ENCODE results near the gene TRA2A. TPM values are rescaled to one million over a fixed set of nuclear protein-coding genes. Genes with fewer than 3 reads are reported as not detected.

TRA2A gene
- total RNA-seq, 1 experiment from 2014 or later, result 169 TPM

DNA sequence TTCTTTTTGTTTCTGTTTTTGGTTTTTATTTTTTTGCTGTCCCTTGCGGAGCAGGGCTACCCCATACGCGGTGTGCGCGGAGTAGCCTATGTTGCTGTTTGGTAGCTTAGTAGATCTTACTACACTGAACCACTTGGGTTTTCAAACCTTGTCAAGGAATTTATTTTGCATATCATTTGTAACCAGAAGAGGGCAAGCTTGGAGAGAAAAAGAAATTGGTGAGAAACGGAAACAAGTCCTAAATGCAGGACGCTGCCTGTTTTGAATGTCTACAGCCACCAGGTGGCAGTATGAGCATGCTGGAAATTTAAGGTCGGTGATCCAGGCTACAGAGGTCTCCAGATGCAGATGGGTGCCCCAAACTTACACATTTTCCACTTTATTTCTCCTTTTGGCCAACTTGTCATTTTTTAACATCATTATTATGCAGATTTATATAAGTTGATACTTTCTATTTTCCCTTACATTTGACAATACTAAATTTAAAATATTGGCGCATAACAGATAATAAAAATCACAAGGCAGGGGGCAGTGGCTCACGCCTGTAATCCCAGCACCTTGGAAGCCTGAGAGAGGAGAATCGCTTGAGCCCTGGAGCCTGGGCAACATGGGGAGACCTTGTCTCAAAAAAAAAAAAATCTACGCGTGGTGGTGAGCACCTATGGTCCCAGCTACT lies 15.3 kb upstream of the TRA2A start:
- H3K27ac ChIP-seq (ENCODE audit: insufficient read length, low read depth, low read length), result no peak overlapping the region
- no peaks in the 10 kb centered on the region for H3K4me1 ChIP-seq (ENCODE audit: insufficient read depth, low read length)
- H4K5ac ChIP-seq (ENCODE audit: insufficient read length, low read depth, low read length), result no peak overlapping the region
- H3K79me1 ChIP-seq (ENCODE audit: insufficient read depth, low read depth, low read length, poor library complexity, severe bottlenecking), result no peaks in the 10 kb centered on the region
- H3K23ac ChIP-seq (ENCODE audit: insufficient read length, low read depth, low read length), result no peak overlapping the region
- H3K18ac ChIP-seq (ENCODE audit: insufficient read length, low read depth, low read length), result no peak overlapping the region
- Mint-ChIP-seq H3K36me3 (ENCODE audit: insufficient read depth in 1 of 3, low read depth in 3 of 3) (no peaks in the 10 kb centered on the region), H3K27ac (no peak overlapping the region; a peak in 1 of 7 replicates), H3K4me1 (peaks cover 0 to 2% of the 10 kb centered on the region in 2 experiments; a peak in 2 of 4 replicates), H3K9me3 (peaks cover 0 to 8% of the 10 kb centered on the region in 2 experiments; a peak in 1 of 5 replicates), H3K27me3 (ENCODE audit: low read depth) (no peaks in the 10 kb centered on the region; the same call in 1 of the 2 replicates), H3K4me3 (no peak overlapping the region)
- H3K79me2 ChIP-seq (ENCODE audit: insufficient read depth, low read length), result no peaks in the 10 kb centered on the region
- no peak overlapping the region for H3K9ac ChIP-seq (ENCODE audit: extremely low read depth, insufficient read length, low read length)
- no peaks in the 10 kb centered on the region for H4K20me1 ChIP-seq (ENCODE audit: control insufficient read depth, insufficient read depth, insufficient read length)
- H2BK5ac ChIP-seq (ENCODE audit: insufficient read length, low read length), result no peak overlapping the region
- no peaks in the 10 kb centered on the region for H3K27me3 ChIP-seq (ENCODE audit: insufficient read depth, low read length)
- TF ChIP-seq, protein P1, sequence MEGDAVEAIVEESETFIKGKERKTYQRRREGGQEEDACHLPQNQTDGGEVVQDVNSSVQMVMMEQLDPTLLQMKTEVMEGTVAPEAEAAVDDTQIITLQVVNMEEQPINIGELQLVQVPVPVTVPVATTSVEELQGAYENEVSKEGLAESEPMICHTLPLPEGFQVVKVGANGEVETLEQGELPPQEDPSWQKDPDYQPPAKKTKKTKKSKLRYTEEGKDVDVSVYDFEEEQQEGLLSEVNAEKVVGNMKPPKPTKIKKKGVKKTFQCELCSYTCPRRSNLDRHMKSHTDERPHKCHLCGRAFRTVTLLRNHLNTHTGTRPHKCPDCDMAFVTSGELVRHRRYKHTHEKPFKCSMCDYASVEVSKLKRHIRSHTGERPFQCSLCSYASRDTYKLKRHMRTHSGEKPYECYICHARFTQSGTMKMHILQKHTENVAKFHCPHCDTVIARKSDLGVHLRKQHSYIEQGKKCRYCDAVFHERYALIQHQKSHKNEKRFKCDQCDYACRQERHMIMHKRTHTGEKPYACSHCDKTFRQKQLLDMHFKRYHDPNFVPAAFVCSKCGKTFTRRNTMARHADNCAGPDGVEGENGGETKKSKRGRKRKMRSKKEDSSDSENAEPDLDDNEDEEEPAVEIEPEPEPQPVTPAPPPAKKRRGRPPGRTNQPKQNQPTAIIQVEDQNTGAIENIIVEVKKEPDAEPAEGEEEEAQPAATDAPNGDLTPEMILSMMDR (conservative IDR thresholded peaks at IDR 0.05), result peak; percentile 97
- H3K9me3 ChIP-seq (ENCODE audit: control insufficient read depth, low read depth, low read length), result no peaks in the 10 kb centered on the region
- H2BK120ac ChIP-seq (ENCODE audit: low read depth, low read length, poor library complexity, severe bottlenecking), result no peak overlapping the region
- no peak overlapping the region for H3T11ph ChIP-seq (ENCODE audit: low read length)
- no peaks in the 10 kb centered on the region for H3K23me2 ChIP-seq (ENCODE audit: insufficient read length, low read depth, low read length, poor library complexity, severe bottlenecking)
- no CpG with 5 or more reads among the region's 13 CpGs for WGBS (ENCODE audit: extremely low coverage, insufficient read length, low lambda C conversion rate)
- H2AFZ ChIP-seq (ENCODE audit: low read length), result no peak overlapping the region
- H2BK20ac ChIP-seq (ENCODE audit: low read depth, low read length, poor library complexity, severe bottlenecking), result no peak overlapping the region
- H3K4me2 ChIP-seq (ENCODE audit: insufficient read depth, insufficient read length, low read length), result no peak overlapping the region
- H2BK15ac ChIP-seq (ENCODE audit: low read depth, low read length), result no peak overlapping the region
- H3K4ac ChIP-seq (ENCODE audit: low read depth, low read length), result no peak overlapping the region
- H4K91ac ChIP-seq (ENCODE audit: insufficient read length, low read depth, low read length), result no peak overlapping the region
- H3K56ac ChIP-seq (ENCODE audit: insufficient read length, low read depth, low read length), result no peak overlapping the region
- peak; percentile 89 for DNase-seq
- H2AK5ac ChIP-seq (ENCODE audit: insufficient read length, low read length), result no peak overlapping the region
- no peak overlapping the region for H3K14ac ChIP-seq (ENCODE audit: insufficient read depth, low read length)
- H2BK12ac ChIP-seq (ENCODE audit: insufficient read length, low read depth, low read length), result no peak overlapping the region
- H4K8ac ChIP-seq (replicated peaks; ENCODE audit: insufficient read length, low read depth, low read length), result no peak overlapping the region
